ENCODE results near the gene IKZF2.

IKZF2 gene

GRCh38 chr2:213101109-213101508 lies 50.3 kb downstream of the IKZF2 start:
- H3K4me3 ChIP-seq (ENCODE audit: low read depth in 1 of 2, low read length in 1 of 2) = no peak overlapping the region
- TF ChIP-seq, protein P1, sequence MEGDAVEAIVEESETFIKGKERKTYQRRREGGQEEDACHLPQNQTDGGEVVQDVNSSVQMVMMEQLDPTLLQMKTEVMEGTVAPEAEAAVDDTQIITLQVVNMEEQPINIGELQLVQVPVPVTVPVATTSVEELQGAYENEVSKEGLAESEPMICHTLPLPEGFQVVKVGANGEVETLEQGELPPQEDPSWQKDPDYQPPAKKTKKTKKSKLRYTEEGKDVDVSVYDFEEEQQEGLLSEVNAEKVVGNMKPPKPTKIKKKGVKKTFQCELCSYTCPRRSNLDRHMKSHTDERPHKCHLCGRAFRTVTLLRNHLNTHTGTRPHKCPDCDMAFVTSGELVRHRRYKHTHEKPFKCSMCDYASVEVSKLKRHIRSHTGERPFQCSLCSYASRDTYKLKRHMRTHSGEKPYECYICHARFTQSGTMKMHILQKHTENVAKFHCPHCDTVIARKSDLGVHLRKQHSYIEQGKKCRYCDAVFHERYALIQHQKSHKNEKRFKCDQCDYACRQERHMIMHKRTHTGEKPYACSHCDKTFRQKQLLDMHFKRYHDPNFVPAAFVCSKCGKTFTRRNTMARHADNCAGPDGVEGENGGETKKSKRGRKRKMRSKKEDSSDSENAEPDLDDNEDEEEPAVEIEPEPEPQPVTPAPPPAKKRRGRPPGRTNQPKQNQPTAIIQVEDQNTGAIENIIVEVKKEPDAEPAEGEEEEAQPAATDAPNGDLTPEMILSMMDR (IDR thresholded peaks at IDR 0.05) = no peak
- H3K4me1 ChIP-seq (ENCODE audit: control insufficient read depth in 1 of 2, insufficient read depth in 1 of 2, low read depth in 1 of 2, low read length in 1 of 2) = peaks cover 0 to 6% of the 10 kb centered on the region in 2 experiments
- H3K27me3 ChIP-seq = no peaks in the 10 kb centered on the region
- no peaks in the 10 kb centered on the region for H3K36me3 ChIP-seq
- H3K9me3 ChIP-seq = no peaks in the 10 kb centered on the region
- H3K27ac ChIP-seq = no peak overlapping the region

DNA sequence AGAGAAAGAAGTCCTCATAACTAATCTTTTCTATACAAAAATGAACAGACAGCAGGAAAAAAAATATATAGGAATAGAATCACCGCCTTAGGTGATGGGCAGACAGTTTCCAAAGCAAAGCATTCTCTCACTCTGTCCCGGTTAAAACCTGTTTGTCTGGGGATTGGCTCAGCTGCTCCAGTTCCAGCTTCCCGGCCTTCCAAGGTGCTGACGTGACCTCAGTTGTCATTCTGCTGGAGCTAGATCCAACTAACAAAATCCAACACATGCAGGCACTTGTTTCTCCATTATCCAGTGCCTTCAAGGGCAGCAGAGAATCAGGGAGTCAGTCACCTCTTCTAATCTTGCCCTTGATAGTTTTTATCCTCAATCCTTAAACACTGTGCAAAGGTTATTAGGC lies 52.8 kb downstream of the IKZF2 start:
- Histone ChIP-seq H3K4me3 (ENCODE audit: low read depth in 1 of 2, low read length in 1 of 2) (no peak overlapping the region), H3K36me3 (no peaks in the 10 kb centered on the region), H3K4me1 (ENCODE audit: control insufficient read depth in 1 of 2, insufficient read depth in 1 of 2, low read depth in 1 of 2, low read length in 1 of 2) (no peaks in the 10 kb centered on the region), H3K27me3 (no peaks in the 10 kb centered on the region), H3K9me3 (no peaks in the 10 kb centered on the region), H3K27ac (no peak overlapping the region)
- TF ChIP-seq, protein P1 (IDR thresholded peaks at IDR 0.05) = no peak

DNA sequence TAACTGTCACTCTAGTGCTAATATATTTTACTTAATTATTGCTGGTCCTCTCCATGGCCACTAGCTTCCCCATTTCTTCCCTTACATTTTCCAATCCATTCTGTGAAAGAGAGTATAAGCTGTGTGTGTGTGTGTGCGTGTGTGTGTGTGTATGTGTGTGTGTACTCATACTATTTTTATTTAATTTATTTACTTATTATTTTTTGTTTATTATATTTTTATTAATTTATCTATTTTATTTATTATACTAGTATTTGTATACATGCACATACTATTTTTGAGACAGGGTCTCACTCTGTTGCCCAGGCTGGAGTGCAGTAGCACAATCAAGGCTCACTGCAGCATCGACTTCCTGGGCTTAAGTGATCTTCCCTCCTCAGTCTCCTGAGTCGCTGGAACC lies 59.6 kb downstream of the IKZF2 start:
- Histone ChIP-seq H3K4me3 (ENCODE audit: low read depth in 1 of 2, low read length in 1 of 2) (no peak overlapping the region), H3K9me3 (no peaks in the 10 kb centered on the region), H3K27me3 (no peaks in the 10 kb centered on the region), H3K27ac (no peak overlapping the region), H3K4me1 (ENCODE audit: control insufficient read depth in 1 of 2, insufficient read depth in 1 of 2, low read depth in 1 of 2, low read length in 1 of 2) (no peaks in the 10 kb centered on the region), H3K36me3 (no peaks in the 10 kb centered on the region)
- TF ChIP-seq, protein P1 (IDR thresholded peaks at IDR 0.05) = no peak

- Histone ChIP-seq H3K36me3 (no peaks in the 10 kb centered on the region), H3K27me3 (no peaks in the 10 kb centered on the region), H3K27ac (no peak overlapping the region), H3K4me1 (ENCODE audit: control insufficient read depth in 1 of 2, insufficient read depth in 1 of 2, low read depth in 1 of 2, low read length in 1 of 2) (no peaks in the 10 kb centered on the region), H3K9me3 (no peaks in the 10 kb centered on the region), H3K4me3 (ENCODE audit: low read depth in 1 of 2, low read length in 1 of 2) (no peak overlapping the region)
- TF ChIP-seq, protein P1 (IDR thresholded peaks at IDR 0.05) = no peak
Observed at GRCh38 chr2:213090772-213091171, 60.6 kb downstream of the IKZF2 start.

DNA sequence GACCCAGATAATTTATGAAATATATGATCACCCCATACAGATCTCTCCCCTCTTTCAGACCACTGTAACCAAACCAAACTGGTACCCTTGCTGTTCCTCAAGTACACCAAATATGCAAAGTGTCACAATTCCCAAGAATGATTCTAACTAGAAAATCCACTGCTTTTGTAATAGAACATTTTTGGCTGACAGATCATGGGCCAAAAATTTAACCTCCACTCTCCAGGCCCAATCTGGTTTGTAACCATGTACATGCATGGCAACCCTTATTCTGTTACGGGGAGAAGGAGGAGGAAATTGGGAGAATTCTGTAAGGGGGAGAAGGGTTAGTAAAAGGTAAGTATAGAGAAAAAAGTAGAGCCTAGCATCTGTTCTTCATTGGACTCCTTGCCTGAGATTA lies 62.0 kb downstream of the IKZF2 start:
- Histone ChIP-seq H3K4me3 (ENCODE audit: low read depth in 1 of 2, low read length in 1 of 2) (no peak overlapping the region), H3K27ac (no peak overlapping the region), H3K9me3 (no peaks in the 10 kb centered on the region), H3K4me1 (ENCODE audit: control insufficient read depth in 1 of 2, insufficient read depth in 1 of 2, low read depth in 1 of 2, low read length in 1 of 2) (no peaks in the 10 kb centered on the region), H3K27me3 (no peaks in the 10 kb centered on the region), H3K36me3 (no peaks in the 10 kb centered on the region)
- TF ChIP-seq, protein P1 (IDR thresholded peaks at IDR 0.05) = no peak

- no peak overlapping the region for H3K4me3 ChIP-seq (ENCODE audit: low read depth in 1 of 2, low read length in 1 of 2)
- TF ChIP-seq, protein P1 (IDR thresholded peaks at IDR 0.05) = no peak
- H3K9me3 ChIP-seq = no peaks in the 10 kb centered on the region
- H3K27ac ChIP-seq = no peak overlapping the region
- no peaks in the 10 kb centered on the region for H3K36me3 ChIP-seq
- no peaks in the 10 kb centered on the region for H3K4me1 ChIP-seq (ENCODE audit: control insufficient read depth in 1 of 2, insufficient read depth in 1 of 2, low read depth in 1 of 2, low read length in 1 of 2)
- no peaks in the 10 kb centered on the region for H3K27me3 ChIP-seq
Observed at GRCh38 chr2:213087040-213087439, 64.4 kb downstream of the IKZF2 start.
